ENCODE data around the gene ARHGAP33. TPM values are rescaled to one million over a fixed set of nuclear protein-coding genes. Genes with fewer than 3 reads are reported as not detected.

ARHGAP33 gene
- total RNA-seq, 4 donors from 2014 or later: 0.26 to 43.4 (median 8.9) TPM

DNA sequence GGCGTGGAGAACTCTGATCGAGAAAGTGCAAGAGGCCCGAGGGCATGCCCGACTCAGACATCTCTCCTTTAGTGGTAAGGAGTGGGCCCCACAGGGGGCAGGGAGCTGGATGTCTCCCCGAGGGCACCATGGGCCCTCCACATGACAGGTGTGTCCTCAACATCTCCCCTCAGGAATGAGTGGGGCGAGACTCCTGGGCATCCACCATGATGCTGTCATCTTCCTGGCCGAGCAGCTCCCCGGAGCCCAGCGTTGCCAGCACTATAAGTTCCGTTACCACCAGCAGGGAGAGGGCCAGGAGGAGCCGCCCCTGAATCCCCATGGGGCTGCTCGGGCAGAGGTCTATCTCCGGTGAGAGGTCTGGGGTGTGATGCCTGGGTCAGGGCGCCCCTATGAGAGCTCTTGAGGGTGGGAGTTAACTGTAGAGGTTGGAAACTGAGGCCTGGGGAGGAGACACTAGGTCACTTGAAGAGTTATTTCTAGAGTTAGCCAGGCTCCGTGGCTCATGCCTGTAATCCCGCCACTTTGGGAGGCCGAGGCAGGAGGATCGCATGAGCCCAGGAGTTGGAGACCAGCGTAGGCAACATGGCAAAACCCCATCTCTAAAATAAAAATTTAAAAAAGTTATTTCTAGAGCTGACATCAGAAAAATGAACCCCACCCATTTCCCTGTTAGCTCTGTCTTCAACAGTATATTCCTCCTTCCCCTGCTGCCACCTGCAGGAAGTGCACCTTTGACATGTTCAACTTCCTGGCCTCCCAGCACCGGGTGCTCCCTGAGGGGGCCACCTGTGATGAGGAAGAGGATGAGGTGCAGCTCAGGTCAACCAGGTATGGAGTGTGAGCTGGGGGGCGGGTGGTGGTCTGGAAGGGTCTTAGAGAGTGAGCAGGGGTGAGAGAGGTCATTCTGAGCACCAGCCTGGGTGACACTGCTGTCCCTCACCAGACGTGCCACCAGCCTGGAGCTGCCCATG is 38.2 kb upstream of the ARHGAP33 start:
- Histone ChIP-seq H3K27me3 (no peaks in the 10 kb centered on the region), H3K27ac (no peak overlapping the region), H3K4me1 (peaks cover 0 to 10% of the 10 kb centered on the region in 2 donors), H3K36me3 (no peaks in the 10 kb centered on the region), H3K4me3 (no peak overlapping the region), H3K9me3 (no peaks in the 10 kb centered on the region)
- no peak for DNase-seq
- intact Hi-C loops (cut with DNase I; ENCODE audit: low total_unique reads): no loop called here
- no peak for TF ChIP-seq POLR2A (IDR thresholded peaks at IDR 0.05)

DNA sequence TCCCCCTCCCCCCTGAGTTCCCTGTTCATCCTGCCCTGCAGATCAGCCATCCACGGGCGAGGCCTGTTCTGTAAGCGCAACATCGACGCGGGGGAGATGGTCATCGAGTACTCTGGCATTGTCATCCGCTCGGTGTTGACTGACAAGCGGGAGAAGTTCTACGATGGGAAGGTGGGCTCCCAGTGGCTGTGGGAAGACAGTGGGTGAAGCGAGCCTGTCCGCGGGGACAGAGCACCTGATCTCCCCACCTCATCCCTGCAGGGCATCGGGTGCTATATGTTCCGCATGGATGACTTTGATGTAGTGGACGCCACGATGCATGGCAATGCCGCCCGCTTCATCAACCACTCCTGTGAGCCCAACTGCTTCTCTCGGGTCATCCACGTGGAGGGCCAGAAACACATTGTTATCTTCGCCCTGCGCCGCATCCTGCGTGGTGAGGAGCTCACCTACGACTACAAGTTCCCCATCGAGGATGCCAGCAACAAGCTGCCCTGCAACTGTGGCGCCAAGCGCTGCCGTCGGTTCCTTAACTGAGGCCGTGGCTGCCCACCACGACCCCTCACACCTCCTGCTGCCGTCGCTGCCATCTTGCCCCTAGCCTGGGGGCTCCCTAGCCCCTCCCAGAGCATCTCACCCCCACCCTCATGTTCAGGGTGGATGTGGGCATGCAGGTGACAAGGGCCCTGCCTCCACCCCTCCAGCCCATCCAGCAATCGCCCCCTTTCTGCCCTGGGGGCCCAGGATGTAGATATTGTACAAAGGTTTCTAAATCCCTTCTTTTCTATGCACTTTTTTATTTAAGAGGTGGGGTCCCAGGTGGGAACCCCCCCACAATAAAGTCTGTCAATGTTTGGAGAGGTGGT is 37.1 kb upstream of the ARHGAP33 start:
- no peak for DNase-seq
- Histone ChIP-seq H3K27ac (no peak overlapping the region), H3K4me1 (peaks cover 0 to 10% of the 10 kb centered on the region in 2 donors), H3K36me3 (no peaks in the 10 kb centered on the region), H3K4me3 (no peak overlapping the region), H3K27me3 (no peaks in the 10 kb centered on the region), H3K9me3 (no peaks in the 10 kb centered on the region)
- TF ChIP-seq, protein P1, sequence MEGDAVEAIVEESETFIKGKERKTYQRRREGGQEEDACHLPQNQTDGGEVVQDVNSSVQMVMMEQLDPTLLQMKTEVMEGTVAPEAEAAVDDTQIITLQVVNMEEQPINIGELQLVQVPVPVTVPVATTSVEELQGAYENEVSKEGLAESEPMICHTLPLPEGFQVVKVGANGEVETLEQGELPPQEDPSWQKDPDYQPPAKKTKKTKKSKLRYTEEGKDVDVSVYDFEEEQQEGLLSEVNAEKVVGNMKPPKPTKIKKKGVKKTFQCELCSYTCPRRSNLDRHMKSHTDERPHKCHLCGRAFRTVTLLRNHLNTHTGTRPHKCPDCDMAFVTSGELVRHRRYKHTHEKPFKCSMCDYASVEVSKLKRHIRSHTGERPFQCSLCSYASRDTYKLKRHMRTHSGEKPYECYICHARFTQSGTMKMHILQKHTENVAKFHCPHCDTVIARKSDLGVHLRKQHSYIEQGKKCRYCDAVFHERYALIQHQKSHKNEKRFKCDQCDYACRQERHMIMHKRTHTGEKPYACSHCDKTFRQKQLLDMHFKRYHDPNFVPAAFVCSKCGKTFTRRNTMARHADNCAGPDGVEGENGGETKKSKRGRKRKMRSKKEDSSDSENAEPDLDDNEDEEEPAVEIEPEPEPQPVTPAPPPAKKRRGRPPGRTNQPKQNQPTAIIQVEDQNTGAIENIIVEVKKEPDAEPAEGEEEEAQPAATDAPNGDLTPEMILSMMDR (IDR thresholded peaks at IDR 0.05): no peak
- no peak for TF ChIP-seq POLR2A (IDR thresholded peaks at IDR 0.05)
- intact Hi-C loops (cut with DNase I; ENCODE audit: low total_unique reads): no loop called here

DNA sequence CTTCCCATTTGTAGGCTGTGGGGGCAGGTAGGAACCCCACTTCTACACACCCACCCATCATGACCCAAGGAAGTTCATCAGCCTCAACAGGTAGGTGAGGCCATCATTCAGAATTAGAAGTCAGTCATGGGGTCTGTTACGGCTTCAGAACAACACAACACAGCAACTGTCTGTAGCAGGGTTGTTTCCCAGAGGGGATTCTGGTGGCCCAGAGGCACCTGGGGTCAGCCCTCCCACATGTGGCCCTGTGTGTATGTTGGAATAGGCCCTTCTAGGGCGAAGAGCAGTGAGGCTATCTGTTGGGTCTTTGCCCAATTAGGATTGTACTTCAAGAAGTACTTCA is 36.5 kb upstream of the ARHGAP33 start:
- intact Hi-C loops (cut with DNase I; ENCODE audit: low total_unique reads): no loop called here
- no peaks in the 10 kb centered on the region for H3K36me3 ChIP-seq
- TF ChIP-seq, protein P1 (IDR thresholded peaks at IDR 0.05): no peak
- no peak for TF ChIP-seq POLR2A (IDR thresholded peaks at IDR 0.05)
- no peak overlapping the region for H3K27ac ChIP-seq
- peaks cover 0 to 10% of the 10 kb centered on the region in 2 donors for H3K4me1 ChIP-seq
- no peak for DNase-seq
- no peaks in the 10 kb centered on the region for H3K27me3 ChIP-seq
- H3K4me3 ChIP-seq: no peak overlapping the region
- no peaks in the 10 kb centered on the region for H3K9me3 ChIP-seq

DNA sequence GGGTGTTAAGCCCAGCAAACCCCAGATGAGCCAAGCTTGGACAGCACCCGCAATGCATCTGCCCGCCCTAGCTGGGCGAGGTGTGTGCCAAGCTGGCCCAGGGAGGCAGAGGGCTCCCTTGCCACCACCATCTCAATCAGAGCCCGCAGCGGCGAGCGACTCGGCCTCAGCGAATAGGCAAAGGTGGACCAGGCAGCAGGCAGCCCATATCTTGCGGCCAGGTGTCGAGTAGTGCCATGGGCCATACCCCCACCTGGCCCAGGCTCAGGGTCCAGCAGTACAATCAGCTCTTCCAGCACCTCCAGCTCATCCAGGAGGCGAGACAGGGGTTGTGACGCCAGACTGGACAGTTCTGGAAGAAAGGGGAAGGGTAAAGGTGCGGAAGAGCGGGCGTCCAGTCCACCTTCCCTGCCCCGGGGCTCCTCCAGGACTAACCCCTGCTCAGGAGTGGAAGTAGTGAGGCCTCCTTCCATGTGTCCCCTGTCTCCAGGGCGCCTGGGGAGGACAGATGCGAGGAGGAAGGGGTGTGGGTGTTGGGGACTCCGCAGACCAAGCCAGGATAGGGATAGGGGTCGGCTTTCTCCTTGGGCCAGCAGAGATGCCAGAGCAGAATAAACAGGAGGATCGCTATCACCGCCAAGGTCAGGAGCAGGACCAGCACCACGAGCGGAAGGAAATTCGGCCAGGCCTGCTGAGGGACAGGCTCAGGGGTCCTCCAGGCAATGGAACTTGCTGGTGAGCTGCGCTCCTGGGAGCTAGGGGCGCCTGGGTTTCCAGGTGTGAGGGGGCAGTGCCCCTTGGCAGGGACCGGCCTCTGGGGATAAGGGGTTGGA is 35.9 kb upstream of the ARHGAP33 start:
- TF ChIP-seq POLR2A (IDR thresholded peaks at IDR 0.05): no peak
- TF ChIP-seq, protein P1 (IDR thresholded peaks at IDR 0.05): no peak
- Histone ChIP-seq H3K4me1 (peaks cover 0 to 10% of the 10 kb centered on the region in 2 donors), H3K4me3 (peak overlapping the region; percentile 60 to 62), H3K27ac (peak overlapping the region in 1 of 2 donors; percentile 82), H3K36me3 (no peaks in the 10 kb centered on the region), H3K9me3 (no peaks in the 10 kb centered on the region), H3K27me3 (no peaks in the 10 kb centered on the region)
- intact Hi-C loops (cut with DNase I; ENCODE audit: low total_unique reads): no loop called here
- no peak for DNase-seq

DNA sequence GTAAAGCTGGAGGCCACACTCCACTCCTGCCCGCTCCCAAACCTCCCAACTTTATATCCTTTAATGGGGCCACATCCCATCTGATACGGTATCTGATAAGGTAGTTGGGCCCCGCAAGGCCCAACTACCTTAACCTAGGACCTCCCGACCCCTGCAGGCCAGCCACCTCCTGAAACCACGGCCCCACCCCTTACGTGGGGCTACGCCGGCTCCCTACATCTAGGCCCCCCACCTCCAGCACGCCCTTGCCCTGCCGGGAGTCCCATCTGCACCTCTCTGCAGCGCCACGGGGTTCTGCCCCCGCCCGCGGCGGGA is 35.3 kb upstream of the ARHGAP33 start:
- Histone ChIP-seq H3K9me3 (no peaks in the 10 kb centered on the region), H3K4me1 (peaks cover 0 to 10% of the 10 kb centered on the region in 2 donors), H3K27ac (peak overlapping the region; percentile 56 to 82), H3K36me3 (no peaks in the 10 kb centered on the region), H3K4me3 (peak overlapping the region; percentile 60 to 62), H3K27me3 (no peaks in the 10 kb centered on the region)
- DNase-seq: no peak
- intact Hi-C loops (cut with DNase I; ENCODE audit: low total_unique reads): no loop called here
- TF ChIP-seq, protein P1 (IDR thresholded peaks at IDR 0.05): no peak
- TF ChIP-seq POLR2A (IDR thresholded peaks at IDR 0.05): no peak
